Activated gamma-delta T cell (primary cell): ENCODE results near the gene ZNF227.
"Not testable (repeated sequence)": the region's sequence is repeated elsewhere in the genome, so short reads cannot be mapped to it uniquely, and the experiment has no call there.

ENCODE experiments used
- DNase-seq: peaks from one replicate; lab custom pipeline; 2025; lab: John Stamatoyannopoulos, UW
- total RNA-seq, 2 donors: gene quantifications; one replicate each; lab custom pipeline; 2026; lab: John Stamatoyannopoulos, UW

The ZNF227 gene
- total RNA-seq, result 67.1 to 74.9 reads per million in 2 donors

DNA sequence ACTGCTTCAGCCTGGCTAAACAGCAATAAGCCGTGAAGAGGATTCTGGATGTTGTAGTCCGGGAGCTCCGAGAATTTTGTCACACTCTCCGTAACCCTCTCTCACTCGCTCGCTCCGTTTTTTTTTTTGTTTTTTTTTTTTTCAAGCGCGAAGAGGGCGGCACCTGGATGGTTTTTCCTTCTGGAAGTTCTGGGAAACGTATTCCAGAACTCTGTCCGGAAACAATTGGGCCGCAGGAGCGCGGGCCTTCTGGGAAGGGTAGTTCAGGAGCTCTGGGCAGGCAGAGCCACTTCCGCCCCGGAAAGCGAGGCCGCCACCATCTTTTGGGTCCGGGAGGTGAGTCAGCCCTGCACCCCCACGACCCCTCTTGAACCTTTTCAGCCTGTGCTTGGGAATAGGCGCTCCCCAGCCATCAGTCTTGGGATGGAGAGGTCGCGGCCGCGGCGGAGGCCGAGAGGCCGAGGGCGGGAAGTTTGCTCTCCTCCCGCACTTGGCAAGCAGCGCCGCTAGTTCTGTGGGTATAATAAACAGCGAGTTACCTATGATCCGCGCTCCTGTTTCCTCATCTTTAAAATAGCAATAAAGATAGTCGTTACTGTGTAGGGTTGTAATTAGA, at the start of gene ZNF227:
Gene ZNF227 (plus strand): TSS at position 283 of the 616 bp plus-strand sequence. CDS start 5,261 bp downstream, outside the sequence.
- DNase-seq, result peak; percentile 52

GRCh38 chr19:44163789-44164188, 48.5 kb upstream of the ZNF227 start:
- DNase-seq, result no peak

DNA sequence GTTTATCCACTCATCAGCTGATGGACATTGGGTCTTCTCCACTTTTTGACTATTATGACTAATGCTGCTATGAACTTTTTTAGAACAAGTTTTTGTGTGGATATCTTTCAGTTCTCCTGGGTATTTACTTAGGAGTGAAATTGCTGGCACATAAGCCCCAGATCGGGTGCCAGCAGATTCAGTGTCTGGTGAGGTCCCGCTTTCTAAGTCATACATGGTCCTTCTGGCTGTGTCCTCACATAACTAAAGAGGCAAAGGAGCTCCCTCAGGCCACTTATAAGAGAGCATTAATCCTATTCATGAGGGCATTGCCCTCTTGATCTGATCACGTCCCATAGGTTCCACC, 48.0 kb upstream of the ZNF227 start:
- DNase-seq, result no peak

GRCh38 chr19:44164673-44165512, 47.4 kb upstream of the ZNF227 start, which contains the start of gene ZNF226:
TSS of gene ZNF226 (plus strand) at chr19:44165100. CDS start at chr19:44170081, 4,981 bp downstream.
- DNase-seq, result no peak

GRCh38 chr19:44170660-44171059, 41.7 kb upstream of the ZNF227 start:
- not testable (repeated sequence) for DNase-seq

GRCh38 chr19:44176590-44176989, 35.7 kb upstream of the ZNF227 start:
- DNase-seq, result no peak

- no peak for DNase-seq
Observed at GRCh38 chr19:44180968-44181367, 31.4 kb upstream of the ZNF227 start.

- DNase-seq, result no peak
Observed at GRCh38 chr19:44182145-44182544, 30.2 kb upstream of the ZNF227 start.

- no peak for DNase-seq
Observed at GRCh38 chr19:44190020-44190419, 22.3 kb upstream of the ZNF227 start.

GRCh38 chr19:44192127-44192526, 20.2 kb upstream of the ZNF227 start:
- DNase-seq, result no peak

DNA sequence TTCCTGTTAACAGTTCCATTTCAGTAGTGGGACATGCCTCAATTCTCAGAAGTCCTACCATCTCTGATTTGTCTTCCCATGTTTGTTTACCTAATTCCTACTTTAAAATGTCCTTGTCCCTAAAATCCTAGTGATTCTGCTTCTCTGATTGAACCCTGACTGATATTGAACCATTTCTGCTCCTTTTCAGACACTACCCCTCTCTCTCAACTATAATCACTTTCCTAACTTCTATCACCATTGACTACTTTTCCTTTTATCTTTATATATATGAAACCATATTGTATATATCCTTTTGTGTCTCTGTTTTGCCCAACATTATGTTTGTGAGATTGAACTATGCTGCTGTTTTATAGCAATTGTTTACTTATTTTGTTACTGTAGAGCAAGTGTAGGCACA, 15.6 kb upstream of the ZNF227 start:
- DNase-seq, result no peak

DNA sequence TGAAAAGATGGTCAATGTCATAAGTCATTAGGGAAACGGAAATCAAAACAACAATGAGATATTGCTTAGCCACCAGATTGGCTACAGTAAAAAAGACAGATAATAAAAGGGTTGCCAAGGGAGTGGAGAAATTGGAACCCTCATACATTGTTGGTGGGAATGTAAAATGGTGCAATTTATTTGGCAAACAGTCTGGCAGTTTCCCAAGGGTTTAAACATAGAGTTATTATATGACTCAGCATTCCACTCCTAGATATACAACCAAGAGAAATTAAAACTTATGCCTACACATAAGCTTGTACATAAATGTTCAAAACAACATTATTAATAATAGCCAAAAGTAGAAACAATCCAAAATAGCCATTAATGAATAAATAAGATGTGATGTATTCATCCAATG, 9.9 kb upstream of the ZNF227 start:
- no peak for DNase-seq

DNA sequence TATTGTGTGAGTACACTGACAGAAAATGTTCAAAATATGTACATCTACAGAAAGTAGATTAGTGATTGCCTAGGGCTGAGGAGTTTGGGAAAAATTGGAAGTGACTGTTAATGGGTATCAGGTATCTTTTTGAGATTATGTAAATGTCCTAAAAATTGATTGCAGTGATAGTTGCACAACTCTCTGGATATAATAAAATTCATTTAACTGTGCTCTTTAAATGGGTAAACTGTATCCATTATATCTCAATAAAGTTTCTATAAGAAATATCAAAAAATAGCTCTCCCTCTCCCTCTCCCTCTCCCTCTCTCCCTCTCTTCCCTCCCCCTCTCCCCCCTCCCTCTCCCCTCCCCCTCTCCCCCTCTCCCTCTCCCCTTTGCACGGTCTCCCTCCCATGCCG, 9.4 kb upstream of the ZNF227 start:
- no peak for DNase-seq

DNA sequence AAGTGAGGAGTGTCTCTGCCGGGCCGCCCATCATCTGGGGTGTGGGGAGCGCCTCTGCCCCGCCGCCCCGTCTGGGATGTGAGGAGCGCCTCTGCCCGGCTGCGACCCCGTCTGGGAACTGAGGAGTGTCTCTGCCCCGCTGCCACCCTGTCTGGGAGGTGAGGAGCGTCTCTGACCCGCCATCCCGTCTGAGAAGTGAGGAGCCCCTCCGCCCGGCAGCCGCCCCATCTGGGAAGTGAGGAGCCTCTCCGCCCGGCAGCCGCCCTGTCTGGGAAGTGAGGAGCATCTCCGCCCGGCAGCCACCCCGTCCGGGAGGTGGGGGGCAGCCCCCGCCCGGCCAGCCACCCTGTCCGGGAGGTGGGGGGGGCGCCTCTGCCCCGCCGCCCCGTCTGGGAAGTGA, 8.5 kb upstream of the ZNF227 start:
- DNase-seq, result not testable (repeated sequence)

GRCh38 chr19:44204772-44205171, 7.6 kb upstream of the ZNF227 start:
- no peak for DNase-seq

DNA sequence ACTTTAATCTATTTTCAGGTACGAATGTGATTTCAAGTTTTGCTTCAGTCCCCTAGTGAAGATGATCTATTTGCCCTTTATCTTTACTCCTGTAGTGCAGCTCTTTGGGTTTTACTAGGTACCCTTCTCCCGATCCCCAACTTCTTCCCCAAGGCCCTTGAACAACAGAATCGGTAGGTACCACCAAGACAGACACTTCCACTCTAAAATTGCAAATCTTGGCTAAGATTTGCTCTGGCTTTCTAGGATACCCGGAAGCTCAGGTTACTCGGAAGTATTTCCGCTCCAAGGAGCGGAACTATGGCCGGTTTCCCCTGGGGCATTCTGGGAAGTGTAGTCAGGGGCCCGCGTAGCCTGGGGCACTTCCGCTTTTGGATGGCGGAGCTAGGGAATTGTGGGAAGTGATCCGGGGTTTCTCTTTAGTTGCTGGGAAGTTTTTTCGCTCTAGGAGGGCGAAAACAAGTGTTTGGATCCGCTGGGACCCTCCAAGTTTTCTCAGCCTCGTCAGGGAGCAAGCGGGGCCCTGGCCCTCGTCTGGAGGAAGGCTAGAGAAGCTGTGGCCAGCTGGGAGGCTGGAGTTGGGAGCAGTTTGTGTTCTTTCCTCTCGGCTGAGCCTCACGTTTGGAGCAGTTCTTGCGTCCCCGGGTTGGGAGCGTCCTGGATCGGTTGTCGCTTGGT, 5.1 kb upstream of the ZNF227 start:
- peak; percentile 20 for DNase-seq

DNA sequence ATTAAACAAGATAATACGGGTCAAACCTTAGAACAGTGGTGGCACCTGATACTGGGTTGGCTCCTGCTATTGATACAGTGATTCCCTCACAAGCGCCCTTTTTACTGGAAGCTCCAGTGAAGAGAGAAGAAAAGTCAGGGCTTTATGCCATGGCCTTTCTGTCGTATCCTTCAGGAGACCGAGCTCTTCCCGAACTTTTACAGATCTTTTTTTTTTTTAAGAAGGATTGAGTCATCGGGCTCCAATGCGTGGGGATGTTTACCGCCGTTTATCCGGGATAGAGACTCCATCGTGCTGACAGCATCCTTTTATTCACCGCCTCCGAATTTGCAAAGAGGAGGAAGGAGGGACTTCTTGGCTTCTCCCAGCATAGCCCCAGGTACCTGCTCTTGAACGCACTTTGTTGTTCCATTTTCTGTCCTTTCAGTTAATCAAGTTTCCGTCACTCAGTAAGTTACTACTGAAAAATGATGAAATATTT, 574 bp downstream of the ZNF227 start:
- DNase-seq, result no peak

- not testable (repeated sequence) for DNase-seq
Observed at GRCh38 chr19:44219926-44220325, 7.6 kb downstream of the ZNF227 start.

- not testable (repeated sequence) for DNase-seq
Observed at GRCh38 chr19:44220761-44221160, 8.4 kb downstream of the ZNF227 start.

DNA sequence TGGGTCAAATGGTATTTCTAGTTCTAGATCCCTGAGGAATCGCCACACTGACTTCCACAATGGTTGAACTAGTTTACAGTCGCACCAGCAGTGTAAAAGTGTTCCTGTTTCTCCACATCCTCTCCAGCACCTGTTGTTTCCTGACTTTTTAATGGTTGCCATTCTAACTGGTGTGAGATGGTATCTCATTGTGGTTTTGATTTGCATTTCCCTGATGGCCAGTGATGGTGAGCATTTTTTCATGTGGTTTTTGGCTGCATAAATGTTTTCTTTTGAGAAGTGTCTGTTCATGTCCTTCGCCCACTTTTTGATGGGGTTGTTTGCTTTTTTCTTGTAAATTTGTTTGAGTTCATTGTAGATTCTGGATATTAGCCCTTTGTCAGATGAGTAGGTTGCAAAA, 9.0 kb downstream of the ZNF227 start:
- not testable (repeated sequence) for DNase-seq

- DNase-seq, result no peak
Observed at GRCh38 chr19:44228318-44228717, 16.0 kb downstream of the ZNF227 start.

DNA sequence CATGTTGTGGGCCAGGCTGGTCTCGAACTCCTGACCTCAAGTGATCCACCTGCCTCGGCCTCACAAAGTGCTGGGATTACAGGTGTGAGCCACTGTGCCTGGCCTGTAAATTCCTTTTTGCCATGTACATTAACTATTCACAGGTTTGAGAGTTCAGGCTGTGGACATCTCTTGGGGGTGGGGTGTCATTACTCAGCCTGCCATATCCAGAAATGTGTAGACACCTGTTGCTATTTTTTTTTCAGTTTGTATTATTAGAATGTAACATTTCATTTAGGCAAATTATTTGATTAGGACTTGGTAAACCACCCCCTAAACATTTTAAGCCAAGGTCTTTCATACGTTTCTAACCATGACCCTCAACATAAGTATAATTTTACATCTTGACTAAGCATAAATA, 20.5 kb downstream of the ZNF227 start:
- DNase-seq, result no peak

DNA sequence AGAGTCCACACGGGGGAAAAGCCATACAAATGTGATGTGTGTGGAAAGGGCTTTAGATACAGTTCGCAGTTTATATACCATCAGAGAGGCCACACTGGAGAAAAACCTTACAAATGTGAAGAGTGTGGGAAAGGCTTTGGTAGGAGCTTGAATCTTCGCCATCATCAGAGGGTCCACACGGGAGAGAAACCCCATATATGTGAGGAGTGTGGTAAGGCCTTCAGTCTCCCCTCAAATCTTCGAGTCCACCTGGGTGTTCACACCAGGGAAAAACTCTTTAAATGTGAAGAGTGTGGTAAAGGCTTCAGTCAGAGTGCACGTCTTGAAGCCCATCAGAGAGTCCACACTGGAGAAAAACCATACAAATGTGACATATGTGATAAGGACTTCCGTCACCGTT, 24.1 kb downstream of the ZNF227 start:
- DNase-seq, result no peak
